ENCODE results near the gene CAMK2B.

The CAMK2B gene

GRCh38 chr7:44217223-44217714, 108.1 kb downstream of the CAMK2B start:
- Histone ChIP-seq H3K4me3 (ENCODE audit: insufficient read depth, low read length, poor library complexity, severe bottlenecking) (no peak overlapping the region), H3F3A (ENCODE audit: insufficient read depth) (no peaks in the 10 kb centered on the region), H3K9ac (ENCODE audit: low read length) (no peak overlapping the region), H3K27me3 (ENCODE audit: low read length) (no peaks in the 10 kb centered on the region), H3K36me3 (ENCODE audit: low read length) (no peaks in the 10 kb centered on the region), H3K9me2 (replicated peaks; ENCODE audit: insufficient read depth, low read length) (no peaks in the 10 kb centered on the region), H3K27ac (ENCODE audit: low read depth, low read length) (no peak overlapping the region), H3K4me2 (ENCODE audit: low read depth, low read length, poor library complexity, severe bottlenecking) (no peak overlapping the region), H4K20me1 (ENCODE audit: low read depth, low read length) (no peaks in the 10 kb centered on the region), H2AFZ (ENCODE audit: low read depth, low read length, severe bottlenecking) (no peak overlapping the region), H3K79me2 (ENCODE audit: insufficient read depth, low read length) (no peaks in the 10 kb centered on the region), H3K9me3 (ENCODE audit: insufficient read depth, low read length) (no peaks in the 10 kb centered on the region)
- TF ChIP-seq CTCF (IDR thresholded peaks at IDR 0.05; ENCODE audit: insufficient read depth, low read length, poor library complexity, severe bottlenecking) (no peak), EZH2phosphoT487 (conservative IDR thresholded peaks at IDR 0.05; ENCODE audit: low read length) (no peak)

DNA sequence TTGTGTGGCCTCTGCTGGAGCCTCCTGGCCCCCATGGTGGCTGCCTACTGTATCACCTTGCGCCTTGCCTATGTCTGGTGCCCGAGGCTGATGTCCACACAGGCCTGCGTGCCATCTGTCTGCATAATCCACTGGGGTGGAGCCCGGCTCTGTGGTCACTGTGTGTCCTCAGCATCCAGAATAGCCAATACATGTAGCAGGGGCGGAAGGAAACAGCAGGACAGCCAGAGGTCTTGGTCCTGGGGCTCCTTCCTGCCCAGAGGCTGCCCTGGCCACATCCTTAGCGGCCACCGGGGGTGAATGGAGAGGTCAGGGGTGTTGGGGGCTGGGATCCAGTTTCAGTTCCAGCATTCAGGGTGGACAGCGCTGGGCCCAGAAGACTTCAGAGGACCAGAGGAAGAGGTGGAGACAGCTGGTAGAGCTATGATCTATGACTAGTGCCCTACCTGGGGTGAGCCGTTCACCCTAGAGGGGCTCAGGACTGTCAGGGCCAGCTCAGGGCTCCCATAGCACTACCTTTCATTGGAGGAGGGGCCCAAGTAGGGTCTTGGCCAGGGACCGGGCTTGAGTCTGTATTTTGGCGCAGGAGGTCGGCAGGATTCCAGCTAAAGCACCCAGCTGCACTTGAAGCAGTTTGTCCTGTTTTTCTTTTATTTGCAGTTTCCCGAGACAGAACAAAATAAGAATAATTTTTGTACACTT, 108.7 kb downstream of the CAMK2B start:
- H3K27ac ChIP-seq (ENCODE audit: low read depth, low read length), result no peak overlapping the region
- H3K9me3 ChIP-seq (ENCODE audit: insufficient read depth, low read length), result no peaks in the 10 kb centered on the region
- TF ChIP-seq EZH2phosphoT487 (conservative IDR thresholded peaks at IDR 0.05; ENCODE audit: low read length), result no peak
- no peak for TF ChIP-seq CTCF (IDR thresholded peaks at IDR 0.05; ENCODE audit: insufficient read depth, low read length, poor library complexity, severe bottlenecking)
- no peak overlapping the region for H3K4me3 ChIP-seq (ENCODE audit: insufficient read depth, low read length, poor library complexity, severe bottlenecking)
- no peak overlapping the region for H2AFZ ChIP-seq (ENCODE audit: low read depth, low read length, severe bottlenecking)
- H4K20me1 ChIP-seq (ENCODE audit: low read depth, low read length), result no peaks in the 10 kb centered on the region
- H3K27me3 ChIP-seq (ENCODE audit: low read length), result no peaks in the 10 kb centered on the region
- no peak overlapping the region for H3K9ac ChIP-seq (ENCODE audit: low read length)
- no peaks in the 10 kb centered on the region for H3K9me2 ChIP-seq (replicated peaks; ENCODE audit: insufficient read depth, low read length)
- no peak overlapping the region for H3K4me2 ChIP-seq (ENCODE audit: low read depth, low read length, poor library complexity, severe bottlenecking)
- H3F3A ChIP-seq (ENCODE audit: insufficient read depth), result no peaks in the 10 kb centered on the region
- H3K36me3 ChIP-seq (ENCODE audit: low read length), result no peaks in the 10 kb centered on the region
- no peaks in the 10 kb centered on the region for H3K79me2 ChIP-seq (ENCODE audit: insufficient read depth, low read length)

DNA sequence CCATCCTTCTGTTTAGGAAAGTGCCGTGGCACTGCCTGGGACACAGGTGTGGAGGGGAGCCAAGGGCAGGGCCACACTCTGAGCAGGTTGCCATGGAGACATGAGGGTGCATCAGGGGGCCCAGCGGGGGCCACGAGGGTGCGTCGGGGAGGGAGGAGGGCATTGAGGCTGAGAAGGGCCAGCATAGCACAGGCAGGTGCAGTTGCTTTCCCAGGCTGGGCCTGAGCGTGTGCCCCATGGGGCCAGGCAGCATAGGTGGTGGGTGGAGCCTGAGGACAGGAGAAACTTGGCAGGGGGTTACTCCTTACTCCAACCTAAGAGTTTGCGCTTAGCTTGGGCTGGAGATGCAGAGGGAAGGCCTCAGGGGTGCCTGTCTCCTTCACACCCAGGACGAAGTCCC, 109.4 kb downstream of the CAMK2B start:
- no peak overlapping the region for H3K27ac ChIP-seq (ENCODE audit: low read depth, low read length)
- H4K20me1 ChIP-seq (ENCODE audit: low read depth, low read length), result no peaks in the 10 kb centered on the region
- H3K9me3 ChIP-seq (ENCODE audit: insufficient read depth, low read length), result no peaks in the 10 kb centered on the region
- H2AFZ ChIP-seq (ENCODE audit: low read depth, low read length, severe bottlenecking), result no peak overlapping the region
- no peaks in the 10 kb centered on the region for H3K79me2 ChIP-seq (ENCODE audit: insufficient read depth, low read length)
- no peaks in the 10 kb centered on the region for H3K27me3 ChIP-seq (ENCODE audit: low read length)
- no peaks in the 10 kb centered on the region for H3K36me3 ChIP-seq (ENCODE audit: low read length)
- TF ChIP-seq EZH2phosphoT487 (conservative IDR thresholded peaks at IDR 0.05; ENCODE audit: low read length), result no peak
- TF ChIP-seq CTCF (IDR thresholded peaks at IDR 0.05; ENCODE audit: insufficient read depth, low read length, poor library complexity, severe bottlenecking), result no peak
- H3K4me2 ChIP-seq (ENCODE audit: low read depth, low read length, poor library complexity, severe bottlenecking), result no peak overlapping the region
- no peak overlapping the region for H3K4me3 ChIP-seq (ENCODE audit: insufficient read depth, low read length, poor library complexity, severe bottlenecking)
- no peak overlapping the region for H3K9ac ChIP-seq (ENCODE audit: low read length)
- no peaks in the 10 kb centered on the region for H3F3A ChIP-seq (ENCODE audit: insufficient read depth)
- H3K9me2 ChIP-seq (replicated peaks; ENCODE audit: insufficient read depth, low read length), result no peaks in the 10 kb centered on the region
